ENCODE results near the gene DCAF6.
A peak's percentile ranks its signal among the peaks of the same experiment; 100 is the strongest.

DCAF6 gene

GRCh38 chr1:167933788-167934187 lies 2.7 kb upstream of the DCAF6 start:
- no peak for DNase-seq (ENCODE audit: insufficient read length, low spot score)
- no peak for FAIRE-seq
- TF ChIP-seq TAF1 (IDR thresholded peaks at IDR 0.05; ENCODE audit: low read depth, low read length) (no peak), POLR2A (IDR thresholded peaks at IDR 0.05; ENCODE audit: low read depth, low read length) (no peak), SPI1 (IDR thresholded peaks at IDR 0.05; ENCODE audit: low read depth, low read length) (no peak), PAX5 (IDR thresholded peaks at IDR 0.05; ENCODE audit: insufficient read depth, low read length, severe bottlenecking) (no peak), POLR2AphosphoS5 (IDR thresholded peaks at IDR 0.05; ENCODE audit: low read depth, low read length) (no peak), POU2F2 (IDR thresholded peaks at IDR 0.05; ENCODE audit: low read depth, low read length) (no peak)

GRCh38 chr1:167934426-167935215 lies 1.9 kb upstream of the DCAF6 start:
- peak; percentile 13 for FAIRE-seq
- DNase-seq (ENCODE audit: insufficient read length, low spot score) = no peak

GRCh38 chr1:167935216-167936067 lies 1.0 kb upstream of the DCAF6 start:
- FAIRE-seq (no peak), DNase-seq (ENCODE audit: insufficient read length, low spot score) (no peak)
- TF ChIP-seq POLR2A (IDR thresholded peaks at IDR 0.05; ENCODE audit: low read depth, low read length) = peak; percentile 56; the same call in 1 of the 2 replicates
- peak; percentile 40; the same call in 1 of the 2 replicates for TF ChIP-seq SPI1 (IDR thresholded peaks at IDR 0.05; ENCODE audit: low read depth, low read length)
- TF ChIP-seq POU2F2 (IDR thresholded peaks at IDR 0.05; ENCODE audit: low read depth, low read length) = no peak; the same call in 1 of the 2 replicates
- no peak for TF ChIP-seq PAX5 (IDR thresholded peaks at IDR 0.05; ENCODE audit: insufficient read depth, low read length, severe bottlenecking)
- TF ChIP-seq TAF1 (IDR thresholded peaks at IDR 0.05; ENCODE audit: low read depth, low read length) = no peak
- TF ChIP-seq POLR2AphosphoS5 (IDR thresholded peaks at IDR 0.05; ENCODE audit: low read depth, low read length) = peak; percentile 21; the same call in 1 of the 2 replicates

More at GRCh38 chr1:167934426-167935215, 1.9 kb upstream of the DCAF6 start:
- no peak for TF ChIP-seq SPI1 (IDR thresholded peaks at IDR 0.05; ENCODE audit: low read depth, low read length)
- no peak for TF ChIP-seq POLR2A (IDR thresholded peaks at IDR 0.05; ENCODE audit: low read depth, low read length)
- no peak for TF ChIP-seq PAX5 (IDR thresholded peaks at IDR 0.05; ENCODE audit: insufficient read depth, low read length, severe bottlenecking)
- TF ChIP-seq TAF1 (IDR thresholded peaks at IDR 0.05; ENCODE audit: low read depth, low read length) = no peak
- TF ChIP-seq POLR2AphosphoS5 (IDR thresholded peaks at IDR 0.05; ENCODE audit: low read depth, low read length) = no peak
- TF ChIP-seq POU2F2 (IDR thresholded peaks at IDR 0.05; ENCODE audit: low read depth, low read length) = no peak

- peak; percentile 41 for DNase-seq (ENCODE audit: insufficient read length, low spot score)
- TF ChIP-seq POU2F2 (IDR thresholded peaks at IDR 0.05; ENCODE audit: low read depth, low read length) (no peak), POLR2A (IDR thresholded peaks at IDR 0.05; ENCODE audit: low read depth, low read length) (peak; percentile 63), TAF1 (IDR thresholded peaks at IDR 0.05; ENCODE audit: low read depth, low read length) (peak; percentile 67), SPI1 (IDR thresholded peaks at IDR 0.05; ENCODE audit: low read depth, low read length) (peak; percentile 84)
- FAIRE-seq = peak; percentile 64
Measured at GRCh38 chr1:167936930-167937708, 636 bp downstream of the DCAF6 start, which contains the start of gene MPC2. Gene MPC2 (minus strand): TSS chr1:167937072. CDS start chr1:167935841, 1,231 bp downstream.

- DNase-seq (ENCODE audit: insufficient read length, low spot score) (no peak), FAIRE-seq (no peak)
- no peak for TF ChIP-seq POU2F2 (IDR thresholded peaks at IDR 0.05; ENCODE audit: low read depth, low read length)
- TF ChIP-seq SPI1 (IDR thresholded peaks at IDR 0.05; ENCODE audit: low read depth, low read length) = no peak
- TF ChIP-seq TAF1 (IDR thresholded peaks at IDR 0.05; ENCODE audit: low read depth, low read length) = no peak
- no peak for TF ChIP-seq POLR2A (IDR thresholded peaks at IDR 0.05; ENCODE audit: low read depth, low read length)
- no peak for TF ChIP-seq PAX5 (IDR thresholded peaks at IDR 0.05; ENCODE audit: insufficient read depth, low read length, severe bottlenecking)
- no peak for TF ChIP-seq POLR2AphosphoS5 (IDR thresholded peaks at IDR 0.05; ENCODE audit: low read depth, low read length)
Measured at GRCh38 chr1:167937709-167938010, 1.2 kb downstream of the DCAF6 start.

GRCh38 chr1:167938080-167938636 lies 1.7 kb downstream of the DCAF6 start:
- TF ChIP-seq POLR2A (IDR thresholded peaks at IDR 0.05; ENCODE audit: low read depth, low read length) = no peak
- TF ChIP-seq PAX5 (IDR thresholded peaks at IDR 0.05; ENCODE audit: insufficient read depth, low read length, severe bottlenecking) = no peak
- no peak for TF ChIP-seq SPI1 (IDR thresholded peaks at IDR 0.05; ENCODE audit: low read depth, low read length)
- no peak for TF ChIP-seq TAF1 (IDR thresholded peaks at IDR 0.05; ENCODE audit: low read depth, low read length)
- no peak for TF ChIP-seq POU2F2 (IDR thresholded peaks at IDR 0.05; ENCODE audit: low read depth, low read length)
- TF ChIP-seq POLR2AphosphoS5 (IDR thresholded peaks at IDR 0.05; ENCODE audit: low read depth, low read length) = no peak
- DNase-seq (ENCODE audit: insufficient read length, low spot score) = no peak
- no peak for FAIRE-seq

GRCh38 chr1:167940264-167940663 lies 3.8 kb downstream of the DCAF6 start:
- DNase-seq (ENCODE audit: insufficient read length, low spot score) (no peak), FAIRE-seq (no peak)
- TF ChIP-seq POLR2A (IDR thresholded peaks at IDR 0.05; ENCODE audit: low read depth, low read length) = no peak
- no peak for TF ChIP-seq POU2F2 (IDR thresholded peaks at IDR 0.05; ENCODE audit: low read depth, low read length)
- no peak for TF ChIP-seq PAX5 (IDR thresholded peaks at IDR 0.05; ENCODE audit: insufficient read depth, low read length, severe bottlenecking)
- no peak for TF ChIP-seq SPI1 (IDR thresholded peaks at IDR 0.05; ENCODE audit: low read depth, low read length)
- no peak for TF ChIP-seq TAF1 (IDR thresholded peaks at IDR 0.05; ENCODE audit: low read depth, low read length)
- no peak for TF ChIP-seq POLR2AphosphoS5 (IDR thresholded peaks at IDR 0.05; ENCODE audit: low read depth, low read length)

GRCh38 chr1:167943541-167943940 lies 7.1 kb downstream of the DCAF6 start:
- no peak for DNase-seq (ENCODE audit: insufficient read length, low spot score)
- TF ChIP-seq POU2F2 (IDR thresholded peaks at IDR 0.05; ENCODE audit: low read depth, low read length) (no peak), PAX5 (IDR thresholded peaks at IDR 0.05; ENCODE audit: insufficient read depth, low read length, severe bottlenecking) (no peak), TAF1 (IDR thresholded peaks at IDR 0.05; ENCODE audit: low read depth, low read length) (no peak), POLR2A (IDR thresholded peaks at IDR 0.05; ENCODE audit: low read depth, low read length) (no peak), SPI1 (IDR thresholded peaks at IDR 0.05; ENCODE audit: low read depth, low read length) (no peak), POLR2AphosphoS5 (IDR thresholded peaks at IDR 0.05; ENCODE audit: low read depth, low read length) (no peak)
- FAIRE-seq = no peak
